SK-N-DZ (cell line): ENCODE measurements around the gene PEX26.

Experiments used
- small RNA-seq, 2 experiments: library from RNA; depleted of rRNA; stranded (forward); fragments of <200 nt; gene quantifications; one replicate each; pipeline ENCODE3, GENCODE V24; 2014

Gene PEX26

Small RNA genes lying within 50 kb of the gene (small RNA-seq; reads per million reads assigned to genes)
- 0 reads per million in 2 experiments for gene AC016027.5
